WTC11 (cell line): ENCODE results near the gene LCAT. TPM values are rescaled to one million over a fixed set of nuclear protein-coding genes. Genes with fewer than 3 reads are reported as not detected.

Source experiments
- ATAC-seq: fragments of 200-7000 bp; cut with Tn5 transposase; 2 replicates; pipeline ENCODE4 v1.10.0; 2021; ENCODE audit warnings: mild to moderate bottlenecking, moderate library complexity
- CTCF ChIA-PET: fragments of 300-600 bp; sonication (Branson Sonifier 250); formaldehyde crosslinking; loops from one replicate; lab custom pipeline; 2021; ENCODE audit warnings: antibody characterized with exemption; lab: Charles Lee
- POLR2A ChIA-PET: fragments of 350-600 bp; sonication (Branson Sonifier 250); formaldehyde crosslinking; loops from one replicate; lab custom pipeline; 2021; ENCODE audit warnings: antibody characterized with exemption; lab: Charles Lee
- DNase-seq: peaks from one replicate; pipeline ENCODE4 v3.0.0; 2021; ENCODE audit warnings: low spot score
- H3K27ac Mint-ChIP-seq: 2 replicates; pipeline ENCODE4 v1.8.0; 2021; ENCODE audit warnings: mixed read lengths
- H3K27me3 Mint-ChIP-seq: 2 replicates; pipeline ENCODE4 v1.8.0; 2021; ENCODE audit warnings: low read depth, mild to moderate bottlenecking, moderate library complexity, mixed read lengths
- H3K36me3 Mint-ChIP-seq: 2 replicates; pipeline ENCODE4 v1.8.0; 2021; ENCODE audit warnings: mixed read lengths
- H3K4me1 Mint-ChIP-seq: 2 replicates; pipeline ENCODE4 v1.8.0; 2022; ENCODE audit warnings: mixed read lengths
- H3K4me3 Mint-ChIP-seq: 2 replicates; pipeline ENCODE4 v1.8.0; 2021; ENCODE audit warnings: mild to moderate bottlenecking, moderate library complexity, mixed read lengths
- H3K9me3 Mint-ChIP-seq: 2 replicates; pipeline ENCODE4 v1.8.0; 2021; ENCODE audit warnings: mixed read lengths
- CBFB ChIP-seq: sonication (generic); formaldehyde crosslinking; IDR thresholded peaks from 2 replicates; pipeline ENCODE4 v1.8.1; 2022; ENCODE audit warnings: mild to moderate bottlenecking, low read depth, missing genetic modification reagents
- E2F1 ChIP-seq: sonication (generic); formaldehyde crosslinking; IDR thresholded peaks from 2 replicates; pipeline ENCODE4 v1.8.0; 2022; ENCODE audit warnings: mild to moderate bottlenecking, missing genetic modification reagents
- E2F5 ChIP-seq: sonication (generic); formaldehyde crosslinking; IDR thresholded peaks from 2 replicates; pipeline ENCODE4 v1.8.1; 2022; ENCODE audit warnings: mild to moderate bottlenecking, moderate library complexity, missing genetic modification reagents
- GRHL2 ChIP-seq: fragments of 250-450 bp; sonication (Bioruptor Pico); IDR thresholded peaks from 2 replicates; pipeline ENCODE4 v1.8.0; 2022; ENCODE audit warnings: mild to moderate bottlenecking, moderate library complexity; ENCODE audit not compliant: insufficient replicate concordance, severe bottlenecking
- GTF2I ChIP-seq: fragments of 250-450 bp; sonication (Bioruptor Pico); conservative IDR thresholded peaks from 2 replicates; pipeline ENCODE4 v1.4.0; 2021; ENCODE audit warnings: mild to moderate bottlenecking
- MLX ChIP-seq: sonication (generic); formaldehyde crosslinking; IDR thresholded peaks from 2 replicates; pipeline ENCODE4 v1.8.1; 2023; ENCODE audit warnings: mild to moderate bottlenecking, missing genetic modification reagents, moderate library complexity
- NFE2L1 ChIP-seq: sonication (generic); formaldehyde crosslinking; IDR thresholded peaks from 2 replicates; pipeline ENCODE4 v1.8.1; 2023; ENCODE audit warnings: missing genetic modification reagents
- NR1H2 ChIP-seq: sonication (generic); formaldehyde crosslinking; IDR thresholded peaks from 2 replicates; pipeline ENCODE4 v1.9.0; 2021; ENCODE audit warnings: mild to moderate bottlenecking, moderate library complexity, missing genetic modification reagents
- OVOL2 ChIP-seq: fragments of 250-450 bp; sonication (Bioruptor Pico); IDR thresholded peaks from 2 replicates; pipeline ENCODE4 v1.9.0; 2021; ENCODE audit warnings: mild to moderate bottlenecking, borderline replicate concordance
- PREB ChIP-seq: sonication (generic); formaldehyde crosslinking; IDR thresholded peaks from 2 replicates; pipeline ENCODE4 v1.8.1; 2022; ENCODE audit warnings: mild to moderate bottlenecking, missing genetic modification reagents, moderate library complexity, borderline replicate concordance
- TCF7 ChIP-seq: sonication (generic); formaldehyde crosslinking; IDR thresholded peaks from 2 replicates; pipeline ENCODE4 v1.8.0; 2022; ENCODE audit warnings: mild to moderate bottlenecking, low read depth, missing genetic modification reagents, moderate library complexity
- TEAD4 ChIP-seq: sonication (generic); formaldehyde crosslinking; IDR thresholded peaks from 2 replicates; pipeline ENCODE4 v1.8.0; 2022; ENCODE audit warnings: mild to moderate bottlenecking, missing genetic modification reagents
- USF2 ChIP-seq: sonication (generic); formaldehyde crosslinking; IDR thresholded peaks from 2 replicates; pipeline ENCODE4 v1.8.1; 2023; ENCODE audit warnings: mild to moderate bottlenecking, missing genetic modification reagents, moderate library complexity
- ZBTB21 ChIP-seq: sonication (generic); formaldehyde crosslinking; IDR thresholded peaks from 2 replicates; pipeline ENCODE4 v1.8.1; 2023; ENCODE audit warnings: mild to moderate bottlenecking, missing genetic modification reagents, borderline replicate concordance
- ZNF138 ChIP-seq: sonication (generic); formaldehyde crosslinking; conservative IDR thresholded peaks from 2 replicates; pipeline ENCODE4 v1.8.1; 2022; ENCODE audit warnings: mild to moderate bottlenecking, moderate library complexity, missing genetic modification reagents
- total RNA-seq: library from RNA; stranded (reverse); gene quantifications from 3 replicates; pipeline ENCODE4 v1.2.3, GENCODE V29; 2021

LCAT gene
- total RNA-seq, 1 experiment from 2014 or later, result 38.3 TPM

- TF ChIP-seq PREB (CRISPR knock-in tag) (no peak), TEAD4 (no peak), E2F1 (no peak), CBFB (CRISPR knock-in tag) (no peak), GRHL2 (CRISPR knock-in tag) (no peak), ZNF138 (CRISPR knock-in tag) (no peak), OVOL2 (CRISPR knock-in tag) (no peak), NR1H2 (no peak)
Observed at GRCh38 chr16:67959536-67960329, 15.8 kb upstream of the LCAT start (continued).

GRCh38 chr16:67957622-67958021 is 13.7 kb upstream of the LCAT start:
- POLR2A ChIA-PET, result no interaction called here
- TF ChIP-seq ZBTB21 (CRISPR knock-in tag) (no peak), MLX (CRISPR knock-in tag) (no peak), NFE2L1 (no peak), TCF7 (no peak), USF2 (no peak)
- CTCF ChIA-PET, result interaction anchor here (0.7 kb wide), 1 partner anchor 15 kb away, joined by 4 read pairs; no protein-coding TSS in a partner anchor
- Mint-ChIP-seq H3K27me3 (no peaks in the 10 kb centered on the region), H3K9me3 (no peaks in the 10 kb centered on the region), H3K27ac (no peak overlapping the region), H3K36me3 (peaks cover 65% of the 10 kb centered on the region), H3K4me1 (no peaks in the 10 kb centered on the region), H3K4me3 (no peak overlapping the region)
- no peak for ATAC-seq
- no peak for DNase-seq

GRCh38 chr16:67954421-67955196 is 10.7 kb upstream of the LCAT start:
- H3K4me1 Mint-ChIP-seq, result no peaks in the 10 kb centered on the region
- peaks cover 50% of the 10 kb centered on the region for H3K36me3 Mint-ChIP-seq
- TF ChIP-seq GTF2I (no peak), E2F5 (no peak)
- TF ChIP-seq, all 79 proteins: peak for 0
- CTCF ChIA-PET, result no interaction called here
- no peaks in the 10 kb centered on the region for H3K9me3 Mint-ChIP-seq
- no peaks in the 10 kb centered on the region for H3K27me3 Mint-ChIP-seq
- H3K4me3 Mint-ChIP-seq, result no peak overlapping the region
- no peak for ATAC-seq
- H3K27ac Mint-ChIP-seq, result no peak overlapping the region
- no peak for DNase-seq
- POLR2A ChIA-PET, result no interaction called here
